Osteoblast (primary cell): Measurements from ENCODE around the gene CAV1. TPM values are rescaled to one million over a fixed set of nuclear protein-coding genes. Genes with fewer than 3 reads are reported as not detected.

Experiments used
- DNase-seq: peaks from one replicate; pipeline ENCODE4 v3.0.0; 2011; ENCODE audit warnings: low spot score, mixed read lengths; ENCODE audit not compliant: insufficient read length; ENCODE audit errors: missing footprints
- H2AFZ ChIP-seq: 2 replicates; pipeline ENCODE4 v1.6.0; 2011; ENCODE audit warnings: mild to moderate bottlenecking, low read length
- H3K27ac ChIP-seq: 2 replicates; pipeline ENCODE4 v1.5.1; 2011; ENCODE audit warnings: mild to moderate bottlenecking, low read depth, low read length, moderate library complexity
- H3K27me3 ChIP-seq: 2 replicates; pipeline ENCODE4 v1.6.0; 2012; ENCODE audit warnings: mild to moderate bottlenecking, control low read depth, inconsistent platforms, low read length, moderate library complexity; ENCODE audit not compliant: insufficient read depth
- H3K36me3 ChIP-seq: 2 replicates; pipeline ENCODE4 v1.5.1; 2011; ENCODE audit warnings: mild to moderate bottlenecking, low read length, control low read depth, moderate library complexity; ENCODE audit not compliant: insufficient read depth
- H3K4me1 ChIP-seq: 2 replicates; pipeline ENCODE4 v1.5.1; 2011; ENCODE audit warnings: mild to moderate bottlenecking, low read length, control low read depth, moderate library complexity; ENCODE audit not compliant: insufficient read depth
- H3K4me2 ChIP-seq: 2 replicates; pipeline ENCODE4 v1.6.0; 2011; ENCODE audit warnings: mild to moderate bottlenecking, low read length; ENCODE audit not compliant: insufficient read depth
- H3K4me3 ChIP-seq: fragments of 200-600 bp; sonication (generic); 3 replicates; pipeline ENCODE4 v1.5.1; 2012; ENCODE audit warnings: mild to moderate bottlenecking, low read length, inconsistent platforms; ENCODE audit not compliant: insufficient read depth
- H3K79me2 ChIP-seq: 2 replicates; pipeline ENCODE4 v1.6.0; 2012; ENCODE audit warnings: mild to moderate bottlenecking, low read length, control low read depth, inconsistent platforms; ENCODE audit not compliant: insufficient read depth
- H3K9me3 ChIP-seq: 2 replicates; pipeline ENCODE4 v1.5.1; 2011; ENCODE audit warnings: low read depth, low read length, control low read depth
- H4K20me1 ChIP-seq: 2 replicates; pipeline ENCODE4 v1.6.0; 2012; ENCODE audit warnings: mild to moderate bottlenecking, low read length, control low read depth; ENCODE audit not compliant: insufficient read depth
- CTCF ChIP-seq: IDR thresholded peaks from 2 replicates; pipeline ENCODE4 v1.5.1; 2011; ENCODE audit warnings: mild to moderate bottlenecking, low read depth, low read length, moderate library complexity; ENCODE audit errors: extremely low read depth
- total RNA-seq: library from RNA; depleted of rRNA; stranded (reverse); fragments of >200 nt; gene quantifications from 2 replicates; pipeline ENCODE4 v1.2.3, GENCODE V29; 2012

Gene CAV1
- total RNA-seq, 1 donor: 337 TPM

DNA sequence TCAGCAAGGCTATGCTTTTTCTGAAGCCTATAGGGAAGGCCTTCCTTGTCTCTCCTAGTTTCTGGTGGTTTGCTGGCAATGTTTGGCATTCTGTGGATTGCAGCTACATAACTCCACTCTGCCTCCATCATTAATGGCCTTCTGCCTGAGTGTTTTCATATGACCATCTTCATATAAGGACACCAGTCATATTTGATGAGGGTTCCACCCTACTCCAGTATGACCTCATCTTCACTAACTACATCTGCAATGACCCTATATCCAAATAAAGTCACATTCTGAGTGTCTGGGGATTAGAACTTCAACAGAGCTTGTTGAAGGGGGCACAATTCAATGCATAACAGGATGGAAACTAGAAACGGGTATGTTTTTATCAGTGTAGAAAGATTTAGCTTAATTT is 22.1 kb downstream of the CAV1 start:
- TF ChIP-seq CTCF: no peak
- Histone ChIP-seq H4K20me1 (peaks cover 2% of the 10 kb centered on the region), H3K4me3 (no peak overlapping the region), H3K4me2 (peak overlapping the region; percentile 22), H3K27me3 (no peaks in the 10 kb centered on the region), H3K4me1 (peaks cover 46% of the 10 kb centered on the region), H3K27ac (peak overlapping the region; percentile 83), H3K9me3 (no peaks in the 10 kb centered on the region), H3K36me3 (peaks cover 84% of the 10 kb centered on the region), H3K79me2 (peaks cover 89% of the 10 kb centered on the region), H2AFZ (no peak overlapping the region)
- DNase-seq: no peak

- no peak for TF ChIP-seq CTCF
- peak overlapping the region; percentile 83 for H3K27ac ChIP-seq
- DNase-seq: no peak
- peak overlapping the region; percentile 22 for H3K4me2 ChIP-seq
- H3K4me3 ChIP-seq: no peak overlapping the region
- H4K20me1 ChIP-seq: no peaks in the 10 kb centered on the region
- no peak overlapping the region for H2AFZ ChIP-seq
- H3K79me2 ChIP-seq: peaks cover 89% of the 10 kb centered on the region
- peaks cover 84% of the 10 kb centered on the region for H3K36me3 ChIP-seq
- peaks cover 44% of the 10 kb centered on the region for H3K4me1 ChIP-seq
- no peaks in the 10 kb centered on the region for H3K27me3 ChIP-seq
- no peaks in the 10 kb centered on the region for H3K9me3 ChIP-seq
These were observed 22.5 kb downstream of the CAV1 start for GRCh38 chr7:116547347-116547746.

GRCh38 chr7:116548506-116548905 is 23.7 kb downstream of the CAV1 start:
- Histone ChIP-seq H4K20me1 (no peaks in the 10 kb centered on the region), H3K27me3 (no peaks in the 10 kb centered on the region), H3K9me3 (no peaks in the 10 kb centered on the region), H3K4me1 (peaks cover 37% of the 10 kb centered on the region), H3K79me2 (peaks cover 89% of the 10 kb centered on the region), H3K27ac (peak overlapping the region; percentile 83), H2AFZ (no peak overlapping the region), H3K36me3 (peaks cover 90% of the 10 kb centered on the region), H3K4me2 (no peak overlapping the region), H3K4me3 (no peak overlapping the region)
- no peak for TF ChIP-seq CTCF
- no peak for DNase-seq

GRCh38 chr7:116549370-116549769 is 24.5 kb downstream of the CAV1 start:
- Histone ChIP-seq H3K36me3 (peaks cover 86% of the 10 kb centered on the region), H3K27ac (no peak overlapping the region), H3K79me2 (peaks cover 89% of the 10 kb centered on the region), H3K4me3 (no peak overlapping the region), H4K20me1 (no peaks in the 10 kb centered on the region), H3K9me3 (no peaks in the 10 kb centered on the region), H3K4me1 (peaks cover 33% of the 10 kb centered on the region), H2AFZ (no peak overlapping the region), H3K4me2 (no peak overlapping the region), H3K27me3 (no peaks in the 10 kb centered on the region)
- no peak for DNase-seq
- TF ChIP-seq CTCF: no peak
